ENCODE data around the gene ABHD14A. TPM values are rescaled to one million over a fixed set of nuclear protein-coding genes. Genes with fewer than 3 reads are reported as not detected.

ABHD14A gene
- total RNA-seq, 4 donors from 2014 or later, result 2.2 to 14.8 (median 5.0) TPM

DNA sequence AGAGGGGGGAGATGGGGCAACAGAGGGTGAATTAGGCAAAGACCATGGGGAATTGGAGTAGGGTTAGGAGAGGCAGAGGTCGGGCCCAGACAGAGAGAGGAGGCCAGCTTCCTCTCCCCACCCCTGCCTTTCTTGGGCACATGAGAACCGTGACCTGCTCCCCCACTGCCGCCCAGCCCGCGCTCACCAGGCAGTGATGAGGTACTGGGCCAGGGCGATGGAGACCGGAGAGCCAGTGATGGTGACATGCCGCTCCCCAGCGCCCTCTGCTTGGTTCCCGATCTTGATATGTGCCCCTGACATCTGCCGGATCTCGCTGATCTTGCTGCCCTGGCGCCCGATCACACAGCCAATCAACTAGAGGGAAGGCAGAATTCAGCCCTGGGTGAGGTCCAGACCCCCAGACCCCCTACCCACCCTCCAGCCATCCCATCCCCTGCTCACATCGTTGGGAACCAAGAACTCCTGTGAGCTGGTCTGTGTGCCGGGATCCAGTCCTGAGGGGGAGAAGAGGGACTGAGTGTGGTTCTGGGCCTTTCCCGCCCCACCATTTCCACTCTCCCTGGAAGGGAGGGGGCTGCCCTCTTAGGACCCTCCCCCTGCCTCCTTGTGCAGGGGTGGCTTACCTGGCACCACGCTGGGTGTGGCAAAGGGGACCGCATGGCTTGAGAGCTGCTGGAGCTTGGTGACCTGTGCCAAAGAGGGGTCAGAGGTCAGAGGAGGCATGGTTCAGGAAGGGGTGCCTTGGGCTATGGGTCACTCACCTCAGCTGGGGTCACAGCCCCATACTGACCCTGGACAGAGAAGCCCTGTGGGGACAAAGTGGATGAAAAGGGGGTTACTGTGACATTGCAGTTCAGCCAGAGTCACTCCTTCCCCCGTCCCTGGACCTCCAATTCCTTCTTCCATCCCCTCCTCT, 16.0 kb upstream of the ABHD14A start:
- WGBS, 2 donors, result 91 to 94% methylated on average over 20 of the region's 20 CpGs
- intact Hi-C loops (cut with DNase I; ENCODE audit: low total_unique reads), result loop anchor here (5.0 kb wide), 1 partner anchor 1633 kb away; no protein-coding TSS in a partner anchor
- no peak overlapping the region for H3K4me3 ChIP-seq (ENCODE audit: low read depth, poor library complexity, severe bottlenecking)
- no peak for DNase-seq (ENCODE audit: low spot score in 2 of 2)
- no peak for TF ChIP-seq POLR2A (IDR thresholded peaks at IDR 0.05)
- TF ChIP-seq, protein P1, sequence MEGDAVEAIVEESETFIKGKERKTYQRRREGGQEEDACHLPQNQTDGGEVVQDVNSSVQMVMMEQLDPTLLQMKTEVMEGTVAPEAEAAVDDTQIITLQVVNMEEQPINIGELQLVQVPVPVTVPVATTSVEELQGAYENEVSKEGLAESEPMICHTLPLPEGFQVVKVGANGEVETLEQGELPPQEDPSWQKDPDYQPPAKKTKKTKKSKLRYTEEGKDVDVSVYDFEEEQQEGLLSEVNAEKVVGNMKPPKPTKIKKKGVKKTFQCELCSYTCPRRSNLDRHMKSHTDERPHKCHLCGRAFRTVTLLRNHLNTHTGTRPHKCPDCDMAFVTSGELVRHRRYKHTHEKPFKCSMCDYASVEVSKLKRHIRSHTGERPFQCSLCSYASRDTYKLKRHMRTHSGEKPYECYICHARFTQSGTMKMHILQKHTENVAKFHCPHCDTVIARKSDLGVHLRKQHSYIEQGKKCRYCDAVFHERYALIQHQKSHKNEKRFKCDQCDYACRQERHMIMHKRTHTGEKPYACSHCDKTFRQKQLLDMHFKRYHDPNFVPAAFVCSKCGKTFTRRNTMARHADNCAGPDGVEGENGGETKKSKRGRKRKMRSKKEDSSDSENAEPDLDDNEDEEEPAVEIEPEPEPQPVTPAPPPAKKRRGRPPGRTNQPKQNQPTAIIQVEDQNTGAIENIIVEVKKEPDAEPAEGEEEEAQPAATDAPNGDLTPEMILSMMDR (IDR thresholded peaks at IDR 0.05), result no peak

DNA sequence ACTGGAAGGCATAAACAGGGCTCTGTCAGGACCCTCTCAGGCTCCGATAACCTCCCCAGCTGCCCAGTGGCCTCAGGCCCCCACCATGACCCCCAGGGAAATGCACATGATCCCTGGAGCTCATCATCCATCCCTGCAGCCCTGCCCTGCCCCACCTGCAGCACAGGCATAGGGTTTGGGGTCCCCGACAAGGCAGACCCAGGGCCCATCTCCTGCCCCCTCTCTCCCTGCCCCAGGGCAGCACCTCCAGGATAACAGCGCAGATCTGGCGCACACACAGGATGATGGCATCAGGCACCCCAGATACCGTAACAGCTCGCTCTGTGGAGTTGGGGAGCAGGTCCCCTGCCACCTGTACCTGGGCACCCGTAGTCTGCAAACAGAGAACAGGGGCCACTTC, 15.2 kb upstream of the ABHD14A start:
- intact Hi-C loops (cut with DNase I; ENCODE audit: low total_unique reads), result loop anchor here (5.0 kb wide), 1 partner anchor 1633 kb away; no protein-coding TSS in a partner anchor
- TF ChIP-seq POLR2A (IDR thresholded peaks at IDR 0.05), result no peak
- no peak for DNase-seq (ENCODE audit: low spot score in 2 of 2)
- WGBS, 2 donors, result 95 to 98% methylated on average over 7 of the region's 7 CpGs
- H3K4me3 ChIP-seq (ENCODE audit: low read depth, poor library complexity, severe bottlenecking), result no peak overlapping the region

- intact Hi-C loops (cut with DNase I; ENCODE audit: low total_unique reads), result no loop called here
- TF ChIP-seq POLR2A (IDR thresholded peaks at IDR 0.05), result no peak
- TF ChIP-seq, protein P1 (IDR thresholded peaks at IDR 0.05), result no peak
- WGBS, 2 donors, result 93 to 95% methylated on average over 10 of the region's 10 CpGs
- no peak overlapping the region for H3K4me3 ChIP-seq (ENCODE audit: low read depth, poor library complexity, severe bottlenecking)
- no peak for DNase-seq (ENCODE audit: low spot score in 2 of 2)
Observed at GRCh38 chr3:51960386-51960785, 14.5 kb upstream of the ABHD14A start.

DNA sequence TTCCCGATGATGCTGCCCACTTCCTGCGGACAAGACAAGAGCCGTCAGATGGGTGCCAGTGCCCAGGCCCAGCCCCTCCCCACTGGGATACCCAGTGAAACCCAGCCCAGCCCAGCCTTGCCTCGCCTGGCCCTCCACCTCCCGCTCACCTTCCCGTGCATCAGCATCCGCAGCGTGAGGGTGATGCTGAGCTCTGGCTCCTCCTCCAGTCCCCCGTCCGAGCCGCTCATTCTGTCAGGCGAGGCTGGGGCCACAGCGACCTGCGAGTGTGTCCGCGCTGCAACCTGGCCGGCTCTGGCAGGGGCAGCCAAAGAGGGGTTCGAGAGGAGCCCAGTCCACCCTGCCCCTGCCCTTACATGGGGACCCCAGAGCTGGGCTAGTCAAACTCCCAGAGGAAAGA, 13.9 kb upstream of the ABHD14A start:
- intact Hi-C loops (cut with DNase I; ENCODE audit: low total_unique reads), result no loop called here
- no peak overlapping the region for H3K4me3 ChIP-seq (ENCODE audit: low read depth, poor library complexity, severe bottlenecking)
- WGBS, 2 donors, result 89 to 94% methylated on average over 11 to 18 of the region's 18 CpGs
- no peak for DNase-seq (ENCODE audit: low spot score in 2 of 2)
- TF ChIP-seq, protein P1 (IDR thresholded peaks at IDR 0.05), result no peak
- TF ChIP-seq POLR2A (IDR thresholded peaks at IDR 0.05), result no peak

- intact Hi-C loops (cut with DNase I; ENCODE audit: low total_unique reads), result no loop called here
- WGBS, 2 donors, result 63 to 65% methylated on average over 9 of the region's 9 CpGs
- TF ChIP-seq POLR2A (IDR thresholded peaks at IDR 0.05), result no peak
- TF ChIP-seq, protein P1 (IDR thresholded peaks at IDR 0.05), result no peak
- no peak overlapping the region for H3K4me3 ChIP-seq (ENCODE audit: low read depth, poor library complexity, severe bottlenecking)
- no peak for DNase-seq (ENCODE audit: low spot score in 2 of 2)
Observed at GRCh38 chr3:51961602-51962569, 13.0 kb upstream of the ABHD14A start.

All from lower leg skin (tissue), 4 donors.